GM12874 (cell line): ENCODE measurements around the gene OR2B6.

ENCODE experiments used
- TF ChIP-seq, protein P1 (sequence below): IDR thresholded peaks from 2 replicates; pipeline ENCODE4 v1.5.1; 2011; ENCODE audit warnings: low read depth, mild to moderate bottlenecking, control low read depth, low read length, moderate library complexity; ENCODE audit not compliant: insufficient read depth

The OR2B6 gene

DNA sequence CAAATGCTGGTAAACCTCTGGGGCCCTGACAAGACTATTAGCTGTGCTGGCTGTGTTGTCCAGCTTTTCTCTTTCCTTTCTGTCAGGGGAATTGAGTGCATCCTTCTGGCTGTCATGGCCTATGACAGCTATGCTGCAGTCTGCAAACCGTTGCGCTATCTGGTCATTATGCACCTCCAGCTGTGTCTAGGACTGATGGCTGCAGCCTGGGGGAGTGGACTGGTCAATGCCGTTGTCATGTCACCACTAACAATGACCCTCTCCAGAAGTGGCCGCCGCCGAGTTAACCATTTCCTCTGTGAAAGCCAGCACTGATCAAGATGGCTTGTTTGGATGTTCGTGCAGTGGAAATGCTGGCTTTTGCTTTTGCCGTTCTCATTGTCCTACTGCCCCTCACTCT lies 20.3 kb downstream of the OR2B6 start:
- TF ChIP-seq, protein P1, sequence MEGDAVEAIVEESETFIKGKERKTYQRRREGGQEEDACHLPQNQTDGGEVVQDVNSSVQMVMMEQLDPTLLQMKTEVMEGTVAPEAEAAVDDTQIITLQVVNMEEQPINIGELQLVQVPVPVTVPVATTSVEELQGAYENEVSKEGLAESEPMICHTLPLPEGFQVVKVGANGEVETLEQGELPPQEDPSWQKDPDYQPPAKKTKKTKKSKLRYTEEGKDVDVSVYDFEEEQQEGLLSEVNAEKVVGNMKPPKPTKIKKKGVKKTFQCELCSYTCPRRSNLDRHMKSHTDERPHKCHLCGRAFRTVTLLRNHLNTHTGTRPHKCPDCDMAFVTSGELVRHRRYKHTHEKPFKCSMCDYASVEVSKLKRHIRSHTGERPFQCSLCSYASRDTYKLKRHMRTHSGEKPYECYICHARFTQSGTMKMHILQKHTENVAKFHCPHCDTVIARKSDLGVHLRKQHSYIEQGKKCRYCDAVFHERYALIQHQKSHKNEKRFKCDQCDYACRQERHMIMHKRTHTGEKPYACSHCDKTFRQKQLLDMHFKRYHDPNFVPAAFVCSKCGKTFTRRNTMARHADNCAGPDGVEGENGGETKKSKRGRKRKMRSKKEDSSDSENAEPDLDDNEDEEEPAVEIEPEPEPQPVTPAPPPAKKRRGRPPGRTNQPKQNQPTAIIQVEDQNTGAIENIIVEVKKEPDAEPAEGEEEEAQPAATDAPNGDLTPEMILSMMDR, result no peak

- TF ChIP-seq, protein P1, result no peak
Measured at GRCh38 chr6:27978705-27979104, 21.7 kb downstream of the OR2B6 start.

DNA sequence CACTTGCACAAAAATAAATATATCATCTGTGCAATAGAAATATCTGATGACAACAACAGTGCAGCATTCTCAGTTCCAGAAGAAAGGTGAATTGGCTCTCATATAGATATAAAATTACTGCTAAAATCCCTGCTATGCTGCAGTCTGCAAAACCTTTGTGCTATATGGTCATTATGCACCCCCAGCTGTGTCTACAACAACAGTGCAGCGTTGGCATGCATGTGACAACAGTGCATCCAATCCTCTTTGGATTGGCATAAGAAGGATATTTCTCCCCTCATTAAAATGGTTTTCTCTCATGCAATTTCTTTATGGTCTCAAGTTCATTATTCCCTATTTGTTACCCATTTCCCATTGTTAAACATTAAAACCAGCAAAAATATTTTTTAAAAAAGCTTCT lies 23.1 kb downstream of the OR2B6 start:
- TF ChIP-seq, protein P1, result no peak

DNA sequence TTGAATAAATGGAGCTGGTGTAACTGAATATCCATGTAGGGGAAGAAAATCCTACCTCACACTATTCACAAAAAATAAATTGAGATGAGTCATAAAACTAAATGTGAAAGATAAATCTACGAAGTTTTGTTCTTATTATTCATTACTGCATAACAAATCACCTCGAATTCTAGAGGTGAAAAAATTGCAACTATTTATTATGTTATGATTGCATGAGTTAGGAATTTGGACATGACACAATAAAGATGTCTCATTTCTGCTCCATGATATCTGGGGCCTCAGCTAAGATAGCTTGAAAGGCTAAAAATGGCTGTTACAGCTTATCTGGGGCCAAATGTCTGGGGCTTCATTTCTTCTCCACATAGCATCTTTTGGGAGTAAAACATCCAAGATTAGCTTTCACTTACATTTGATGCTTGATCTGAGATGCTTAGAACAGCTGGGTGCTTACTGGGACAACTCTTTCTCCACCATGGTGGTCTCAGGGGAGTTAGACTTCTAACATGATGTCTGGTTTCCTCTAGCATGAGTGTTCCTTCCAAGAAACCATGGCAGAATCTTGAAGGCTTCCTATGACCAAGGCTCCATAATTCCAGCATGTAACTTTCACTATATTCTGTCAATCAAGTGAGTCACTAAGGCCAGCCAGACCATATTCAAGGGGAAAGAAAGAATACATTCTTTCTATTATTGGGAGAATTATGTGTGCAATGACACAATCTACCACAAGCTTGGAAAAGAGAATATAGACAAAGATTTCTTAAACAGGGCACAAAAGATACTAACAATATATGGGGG lies 30.1 kb downstream of the OR2B6 start:
- TF ChIP-seq, protein P1, result no peak

GRCh38 chr6:27994616-27995015 lies 37.6 kb downstream of the OR2B6 start:
- TF ChIP-seq, protein P1, result no peak

DNA sequence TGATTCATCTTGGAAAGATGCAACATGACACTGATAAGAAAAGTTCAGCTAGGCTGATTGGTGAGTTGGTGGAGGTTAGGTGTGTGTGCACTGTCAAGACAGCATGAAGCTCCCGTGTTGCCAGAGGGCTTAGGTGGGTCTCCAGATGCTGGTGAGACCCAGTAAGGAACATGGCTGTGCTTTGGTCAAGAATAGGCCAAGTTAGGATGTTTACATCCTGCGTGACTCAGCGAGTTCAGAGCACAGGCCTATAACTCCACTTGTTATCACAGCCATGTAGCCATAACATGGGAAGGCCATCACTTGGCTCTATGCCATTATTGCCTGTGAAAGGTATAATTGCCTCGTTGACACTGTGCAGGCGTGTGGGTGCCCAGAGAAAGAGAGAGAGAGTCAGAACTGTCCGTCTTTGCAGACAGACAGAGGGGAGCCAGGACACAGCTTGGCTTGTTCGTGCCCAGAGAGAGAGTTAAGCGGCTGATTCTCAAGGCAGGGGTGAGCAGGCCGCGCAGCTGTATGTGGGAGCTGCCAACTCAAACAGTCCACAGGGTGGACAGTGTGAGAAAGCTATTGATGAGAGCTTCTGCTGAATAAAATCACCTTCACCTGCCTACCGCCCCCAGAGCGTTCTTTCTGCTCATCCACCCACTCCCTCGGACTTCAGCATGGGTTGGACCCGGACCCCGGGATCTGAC lies 43.5 kb downstream of the OR2B6 start:
- TF ChIP-seq, protein P1, result no peak

GRCh38 chr6:28001351-28001750 lies 44.3 kb downstream of the OR2B6 start:
- TF ChIP-seq, protein P1, result no peak
